HUES64 (cell line): ENCODE results near the gene IGFBP3. TPM values are rescaled to one million over a fixed set of nuclear protein-coding genes. Genes with fewer than 3 reads are reported as not detected.
"Not testable (repeated sequence)": the region's sequence is repeated elsewhere in the genome, so short reads cannot be mapped to it uniquely, and the experiment has no call there.

ENCODE experiments used
- H3K27ac ChIP-seq: 2 replicates; pipeline ENCODE4 v1.7.0; 2013; ENCODE audit warnings: low read depth, low read length, inconsistent platforms
- H3K27me3 ChIP-seq: 2 replicates; pipeline ENCODE4 v1.6.1; 2013; ENCODE audit warnings: mild to moderate bottlenecking, low read length; ENCODE audit not compliant: insufficient read depth
- H3K36me3 ChIP-seq: 2 replicates; pipeline ENCODE4 v1.6.1; 2013; ENCODE audit warnings: mild to moderate bottlenecking, low read length; ENCODE audit not compliant: insufficient read depth
- H3K4me1 ChIP-seq: 2 replicates; pipeline ENCODE4 v1.6.1; 2013; ENCODE audit warnings: mild to moderate bottlenecking, low read length, moderate library complexity; ENCODE audit not compliant: insufficient read depth
- H3K4me3 ChIP-seq: 2 replicates; pipeline ENCODE4 v1.5.1; 2013; ENCODE audit warnings: mild to moderate bottlenecking, low read length, moderate library complexity
- H3K9ac ChIP-seq: 2 replicates; pipeline ENCODE4 v1.6.1; 2013; ENCODE audit warnings: mild to moderate bottlenecking, low read depth, low read length
- H3K9me3 ChIP-seq: 2 replicates; pipeline ENCODE4 v1.6.1; 2013; ENCODE audit warnings: low read depth, low read length; ENCODE audit not compliant: insufficient read depth
- WGBS: fragments of 150-250, 120-280 bp; methylation state at CpG from one replicate; pipeline ENCODE4 v1.1.7; 2013; ENCODE audit warnings: missing lambda C conversion rate; 5-methylcytosine and 5-hydroxymethylcytosine counted together
- polyA plus RNA-seq, 2 experiments: library from polyadenylated mRNA; stranded (reverse); fragments of 50-300 nt; gene quantifications; one replicate each; pipeline ENCODE4 v1.2.3, GENCODE V29; 2013

IGFBP3 gene, protein sequence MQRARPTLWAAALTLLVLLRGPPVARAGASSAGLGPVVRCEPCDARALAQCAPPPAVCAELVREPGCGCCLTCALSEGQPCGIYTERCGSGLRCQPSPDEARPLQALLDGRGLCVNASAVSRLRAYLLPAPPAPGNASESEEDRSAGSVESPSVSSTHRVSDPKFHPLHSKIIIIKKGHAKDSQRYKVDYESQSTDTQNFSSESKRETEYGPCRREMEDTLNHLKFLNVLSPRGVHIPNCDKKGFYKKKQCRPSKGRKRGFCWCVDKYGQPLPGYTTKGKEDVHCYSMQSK
- 10.3 TPM for polyA plus RNA-seq (2013, experiment 1 of 2)
- 10.5 TPM for polyA plus RNA-seq (2013, experiment 2 of 2)

DNA sequence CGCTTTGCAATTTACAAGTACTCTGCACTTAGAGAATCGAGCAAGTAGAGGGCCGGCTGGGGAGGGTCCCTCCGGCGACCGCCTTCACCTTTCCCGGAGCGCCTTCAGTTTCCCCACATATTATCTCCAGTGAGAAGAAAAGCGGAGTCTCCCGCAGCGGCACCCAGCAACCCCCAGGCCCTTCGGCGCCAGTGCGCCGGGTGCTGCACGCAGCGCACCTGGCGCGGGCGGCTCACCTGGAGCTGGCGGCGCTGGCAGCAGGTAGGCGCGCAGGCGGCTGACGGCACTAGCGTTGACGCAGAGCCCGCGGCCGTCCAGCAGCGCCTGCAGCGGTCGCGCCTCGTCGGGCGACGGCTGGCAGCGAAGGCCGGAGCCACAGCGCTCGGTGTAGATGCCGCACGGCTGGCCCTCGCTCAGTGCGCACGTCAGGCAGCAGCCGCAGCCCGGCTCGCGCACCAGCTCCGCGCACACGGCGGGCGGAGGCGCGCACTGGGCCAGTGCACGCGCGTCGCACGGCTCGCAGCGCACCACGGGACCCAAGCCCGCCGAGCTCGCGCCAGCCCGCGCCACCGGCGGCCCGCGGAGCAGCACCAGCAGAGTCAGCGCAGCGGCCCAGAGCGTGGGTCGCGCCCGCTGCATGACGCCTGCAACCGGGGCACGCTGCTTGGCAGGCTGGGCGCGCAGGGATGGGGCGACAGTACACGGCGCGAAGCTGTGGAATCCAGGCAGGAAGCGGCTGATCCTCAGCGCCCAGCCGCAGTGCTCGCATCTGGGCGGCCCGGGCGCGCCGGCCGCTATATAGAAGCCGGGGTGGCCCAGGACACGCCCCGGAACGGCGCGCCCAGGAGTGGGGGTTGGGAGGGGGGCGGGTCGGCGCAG is at the start of gene IGFBP3:
Gene IGFBP3 (minus strand): TSS at position 771 of the 879 bp plus-strand sequence. CDS start 132 bp downstream, at position 639.
- under 1% methylated on average over 111 of the region's 111 CpGs for WGBS
- Histone ChIP-seq H3K4me3 (peak within 1 kb of the TSS; percentile 66), H3K9me3 (no peaks in the 10 kb centered on the region), H3K27ac (no peak within 1 kb of the TSS), H3K36me3 (peaks cover 5% of the 10 kb centered on the region; the same call in 1 of the 2 replicates), H3K9ac (peak within 1 kb of the TSS; percentile 65), H3K4me1 (peaks cover 19% of the 10 kb centered on the region; the same call in 1 of the 2 replicates), H3K27me3 (peaks cover 54% of the 10 kb centered on the region)

DNA sequence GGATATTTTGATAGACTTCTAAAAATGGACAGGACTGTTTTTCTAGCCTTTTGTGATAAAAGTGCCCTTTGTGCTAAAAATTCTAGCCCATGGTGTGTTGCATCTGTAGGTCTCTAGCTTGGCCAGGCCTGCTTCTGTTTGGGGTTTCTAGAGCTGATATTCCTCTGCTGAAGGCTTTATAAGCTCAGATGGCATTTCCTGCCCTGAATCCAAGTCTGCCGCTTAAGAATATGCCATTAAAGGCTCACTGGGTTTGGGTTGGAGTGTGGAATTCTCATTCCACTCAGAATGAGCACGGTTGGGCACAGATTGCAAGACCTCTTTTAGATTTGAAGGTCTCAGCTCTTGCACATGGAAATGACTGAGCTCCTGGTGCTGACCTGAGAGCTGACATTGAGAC is 49.4 kb upstream of the IGFBP3 start:
- H3K9ac ChIP-seq, result no peak overlapping the region
- H3K27me3 ChIP-seq, result no peaks in the 10 kb centered on the region
- no peaks in the 10 kb centered on the region for H3K9me3 ChIP-seq
- no peak overlapping the region for H3K27ac ChIP-seq
- H3K36me3 ChIP-seq, result no peaks in the 10 kb centered on the region
- no peaks in the 10 kb centered on the region for H3K4me1 ChIP-seq
- H3K4me3 ChIP-seq, result no peak overlapping the region
- WGBS, result 93% methylated on average over 2 of the region's 2 CpGs

DNA sequence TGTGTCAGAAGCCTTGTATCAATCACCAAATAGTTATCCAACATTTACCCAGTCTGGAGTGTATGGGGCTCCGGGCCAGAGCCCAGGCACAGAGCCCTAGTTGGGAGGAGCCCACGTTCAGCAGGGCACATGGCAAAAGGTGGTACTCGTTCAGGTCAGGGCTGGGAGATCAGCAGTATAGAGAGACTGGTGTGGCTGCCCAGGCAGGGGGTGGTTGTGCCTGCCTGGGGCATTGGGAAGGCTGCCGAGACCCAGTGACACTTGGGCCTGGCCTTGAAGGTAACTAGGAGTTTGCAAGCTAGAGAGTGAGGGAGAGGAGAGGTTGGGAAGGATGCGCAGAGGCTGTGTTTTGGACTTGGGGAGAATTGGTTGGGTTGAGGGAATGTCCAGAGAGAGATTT is 48.9 kb upstream of the IGFBP3 start:
- Histone ChIP-seq H3K27ac (no peak overlapping the region), H3K27me3 (no peaks in the 10 kb centered on the region), H3K4me1 (no peaks in the 10 kb centered on the region), H3K9me3 (no peaks in the 10 kb centered on the region), H3K4me3 (no peak overlapping the region), H3K9ac (no peak overlapping the region), H3K36me3 (no peaks in the 10 kb centered on the region)
- 92% methylated on average over 5 of the region's 5 CpGs for WGBS

DNA sequence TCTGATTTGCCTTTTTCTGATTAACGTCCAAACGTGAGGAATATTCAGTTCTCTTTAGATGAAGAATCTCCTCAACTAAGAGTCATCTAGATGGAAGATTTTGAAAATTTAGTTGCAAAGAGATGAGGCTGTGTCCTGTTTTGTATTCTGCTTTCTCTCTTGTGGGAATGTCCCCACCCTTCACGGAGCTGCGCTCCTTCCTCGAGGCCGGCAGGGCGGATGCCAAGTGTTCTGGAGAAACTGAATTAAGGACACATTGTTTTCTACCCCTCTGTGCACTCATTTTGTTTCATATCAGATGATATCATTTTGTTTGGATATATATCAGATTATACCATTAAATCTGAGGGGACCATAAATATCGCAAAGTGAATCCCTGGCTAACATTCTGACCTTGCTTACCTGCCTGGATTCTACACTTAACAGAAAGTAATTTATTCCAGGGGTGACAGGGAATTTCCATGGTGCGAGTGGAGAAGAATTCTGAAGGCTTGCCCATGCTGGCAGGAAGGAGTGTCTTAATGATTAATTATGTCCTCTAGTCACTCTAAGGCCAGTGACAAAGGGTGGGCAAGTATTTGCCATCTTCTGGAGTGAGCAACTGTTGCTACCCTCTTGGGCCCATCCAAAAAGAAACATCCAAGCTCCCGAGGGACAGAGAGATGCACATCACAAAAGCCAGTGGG is 47.9 kb upstream of the IGFBP3 start:
- 93% methylated on average over 9 of the region's 10 CpGs for WGBS
- H3K4me1 ChIP-seq, result no peaks in the 10 kb centered on the region
- H3K36me3 ChIP-seq, result no peaks in the 10 kb centered on the region
- no peaks in the 10 kb centered on the region for H3K9me3 ChIP-seq
- H3K27me3 ChIP-seq, result no peaks in the 10 kb centered on the region
- no peak overlapping the region for H3K4me3 ChIP-seq
- no peak overlapping the region for H3K27ac ChIP-seq
- H3K9ac ChIP-seq, result no peak overlapping the region

DNA sequence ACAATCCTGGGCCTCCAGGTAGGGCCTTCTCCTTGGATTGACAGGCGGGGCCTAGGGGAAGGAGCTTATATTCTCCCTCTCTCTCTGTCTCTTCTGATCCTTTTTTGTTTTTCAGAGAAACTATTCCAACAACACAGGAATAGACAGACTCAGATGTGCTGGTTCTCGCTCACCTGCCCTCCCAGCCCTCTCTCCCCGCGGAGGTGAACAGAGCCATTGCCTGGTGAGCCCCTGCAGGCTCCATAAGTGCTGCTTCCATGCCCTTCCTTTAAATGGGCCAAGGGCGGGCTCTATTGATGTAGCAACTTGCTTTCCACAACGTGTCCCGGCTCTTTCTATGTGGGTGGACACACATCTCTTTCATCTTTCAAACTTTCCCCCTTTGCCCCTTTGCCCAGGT is 47.2 kb upstream of the IGFBP3 start:
- Histone ChIP-seq H3K9me3 (no peaks in the 10 kb centered on the region), H3K27ac (no peak overlapping the region), H3K4me3 (no peak overlapping the region), H3K4me1 (no peaks in the 10 kb centered on the region), H3K27me3 (no peaks in the 10 kb centered on the region), H3K9ac (no peak overlapping the region), H3K36me3 (no peaks in the 10 kb centered on the region)
- WGBS, result 91% methylated on average over 7 of the region's 7 CpGs

DNA sequence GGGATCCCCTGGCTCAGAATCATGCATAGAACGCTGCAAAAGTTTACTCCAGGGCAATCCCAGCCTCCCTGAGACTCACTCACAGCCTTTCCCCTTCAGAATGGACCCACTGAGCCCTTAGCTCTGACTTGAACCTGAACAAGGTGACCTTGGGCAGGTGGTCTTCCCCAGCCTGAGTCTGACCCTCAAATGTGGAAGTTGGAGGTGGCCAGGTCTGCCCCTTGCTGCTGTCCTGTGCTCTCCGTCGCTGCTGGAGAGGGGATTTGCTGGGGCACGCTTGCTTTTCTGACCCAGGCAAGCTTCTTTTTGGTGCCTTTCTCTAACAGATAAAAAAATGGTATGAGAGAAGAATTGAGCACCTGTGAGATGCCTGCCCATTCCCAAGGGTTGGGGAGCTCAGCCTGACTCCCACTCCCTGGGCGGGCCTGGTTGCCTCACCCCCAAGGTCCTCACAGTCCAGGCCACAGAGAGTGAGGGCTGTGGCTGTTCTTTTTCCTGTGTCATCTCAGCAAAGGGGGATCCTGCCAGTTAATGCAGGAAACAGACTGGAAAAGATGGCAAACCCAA is 46.6 kb upstream of the IGFBP3 start:
- Histone ChIP-seq H3K9me3 (no peaks in the 10 kb centered on the region), H3K27ac (no peak overlapping the region), H3K27me3 (no peaks in the 10 kb centered on the region), H3K36me3 (no peaks in the 10 kb centered on the region), H3K4me1 (no peaks in the 10 kb centered on the region), H3K4me3 (no peak overlapping the region), H3K9ac (no peak overlapping the region)
- WGBS, result 94% methylated on average over 5 of the region's 5 CpGs

DNA sequence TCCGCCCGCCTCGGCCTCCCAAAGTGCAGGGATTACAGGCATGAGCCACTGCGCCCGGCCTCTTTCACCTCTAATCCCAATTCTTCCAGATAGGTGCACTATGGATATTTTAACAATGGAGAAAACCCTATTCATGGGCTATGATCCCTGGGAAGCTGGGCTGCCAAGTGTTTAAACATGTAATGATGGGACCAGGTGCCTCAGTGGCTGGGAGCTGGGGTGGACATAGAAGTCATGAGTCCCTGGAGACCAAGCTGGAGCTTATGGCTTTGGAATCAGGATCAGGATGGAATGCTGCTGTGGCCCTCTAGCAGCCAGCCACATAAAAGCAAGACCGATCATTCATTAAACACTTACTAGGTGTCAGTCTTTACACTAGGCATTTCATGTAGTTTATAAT is 41.8 kb upstream of the IGFBP3 start:
- WGBS, result 100% methylated on average over 3 of the region's 6 CpGs
- no peak overlapping the region for H3K4me3 ChIP-seq
- no peaks in the 10 kb centered on the region for H3K9me3 ChIP-seq
- H3K27ac ChIP-seq, result no peak overlapping the region
- no peaks in the 10 kb centered on the region for H3K4me1 ChIP-seq
- no peaks in the 10 kb centered on the region for H3K36me3 ChIP-seq
- no peak overlapping the region for H3K9ac ChIP-seq
- no peaks in the 10 kb centered on the region for H3K27me3 ChIP-seq

DNA sequence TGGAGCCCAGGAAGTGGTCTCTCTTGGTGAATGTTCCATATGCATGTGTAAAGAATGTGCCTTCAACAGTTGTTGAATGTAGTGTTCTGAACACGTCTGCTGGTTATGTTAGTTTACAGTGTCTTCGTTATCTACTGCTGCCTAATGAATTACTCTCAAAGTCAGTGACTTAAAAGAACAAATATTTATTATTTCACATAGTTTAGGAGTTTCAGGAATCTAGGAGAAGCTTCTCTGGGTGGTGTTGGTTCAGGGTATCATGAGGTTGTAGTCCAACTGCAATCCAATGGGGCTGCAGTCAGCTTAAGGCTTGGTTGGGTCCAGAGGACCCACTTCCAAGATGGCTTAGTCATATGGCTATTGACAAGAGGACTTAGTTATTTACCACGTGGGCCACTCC is 36.6 kb upstream of the IGFBP3 start:
- Histone ChIP-seq H3K9me3 (peaks cover 14% of the 10 kb centered on the region), H3K9ac (no peak overlapping the region), H3K4me1 (no peaks in the 10 kb centered on the region), H3K27me3 (no peaks in the 10 kb centered on the region), H3K36me3 (0 out of 2 replicates have a peak, but pooled peaks cover 3% of the 10 kb centered on the region), H3K27ac (no peak overlapping the region), H3K4me3 (no peak overlapping the region)
- 75% methylated on average over 2 of the region's 3 CpGs for WGBS

DNA sequence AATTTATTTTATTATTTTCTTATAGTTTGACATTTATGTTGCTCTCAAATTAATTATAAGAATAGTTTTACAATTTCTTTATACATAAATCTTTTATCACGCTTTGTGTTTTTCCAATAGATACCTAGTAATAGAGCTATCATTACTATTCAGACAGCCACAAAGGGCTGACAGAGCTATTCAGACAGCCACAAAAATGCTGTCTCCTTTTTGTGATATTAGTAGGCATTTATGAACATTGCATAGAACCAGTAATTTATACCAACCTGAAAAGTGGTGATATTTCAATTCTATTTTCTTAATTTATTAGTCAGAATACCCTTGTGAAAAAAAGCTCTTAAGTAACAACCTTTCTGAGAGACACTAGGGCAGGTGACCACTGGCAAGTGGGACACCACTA is 34.2 kb upstream of the IGFBP3 start:
- H3K4me3 ChIP-seq, result no peak overlapping the region
- H3K27ac ChIP-seq, result no peak overlapping the region

DNA sequence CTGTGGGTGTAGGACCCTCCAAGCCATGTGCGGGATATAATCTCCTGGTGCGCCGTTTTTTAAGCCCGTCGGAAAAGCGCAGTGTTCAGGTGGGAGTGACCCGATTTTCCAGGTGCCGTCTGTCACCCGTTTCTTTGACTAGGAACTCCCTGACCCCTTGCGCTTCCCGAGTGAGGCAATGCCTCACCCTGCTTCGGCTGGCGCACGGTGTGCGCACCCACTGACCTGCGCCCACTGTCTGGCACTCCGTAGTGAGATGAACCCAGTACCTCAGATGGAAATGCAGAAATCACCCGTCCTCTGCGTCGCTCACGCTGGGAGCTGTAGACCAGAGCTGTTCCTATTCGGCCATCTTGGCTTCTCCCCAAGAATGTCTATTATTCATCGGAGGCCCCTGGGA is 32.0 kb upstream of the IGFBP3 start:
- not testable (repeated sequence) for H3K4me1 ChIP-seq, H3K36me3 ChIP-seq, H3K27ac ChIP-seq, H3K27me3 ChIP-seq, H3K4me3 ChIP-seq, H3K9ac ChIP-seq
- 92% methylated on average over 23 of the region's 23 CpGs for WGBS
- H3K9me3 ChIP-seq, result peaks cover 14% of the 10 kb centered on the region

More for the DNA sequence above, 34.2 kb upstream of the IGFBP3 start:
- Histone ChIP-seq H3K36me3 (0 out of 2 replicates have a peak, but pooled peaks cover 3% of the 10 kb centered on the region), H3K27me3 (no peaks in the 10 kb centered on the region), H3K4me1 (no peaks in the 10 kb centered on the region), H3K9me3 (peaks cover 14% of the 10 kb centered on the region), H3K9ac (no peak overlapping the region)
- WGBS, result 80% methylated on average over 1 of the region's 1 CpG
